ENCODE measurements around the gene VAV2. TPM values are rescaled to one million over a fixed set of nuclear protein-coding genes. Genes with fewer than 3 reads are reported as not detected.

The VAV2 gene
- total and polyA plus RNA-seq, 11 donors, result 3.3 to 9.9 (median 5.3) TPM

GRCh38 chr9:133906218-133906617, 85.9 kb downstream of the VAV2 start:
- no peak for DNase-seq
- Histone ChIP-seq H3K36me3 (no peaks in the 10 kb centered on the region), H3K4me3 (no peak overlapping the region), H3K27me3 (no peaks in the 10 kb centered on the region), H3K4me1 (peaks cover 0 to 6% (median 0%) of the 10 kb centered on the region in 12 donors), H3K27ac (no peak overlapping the region), H3K9me3 (no peaks in the 10 kb centered on the region)
- TF ChIP-seq POLR2A (IDR thresholded peaks at IDR 0.05) (no peak), CTCF (IDR thresholded peaks at IDR 0.05) (no peak)
- ATAC-seq, result no peak
- intact Hi-C loops (cut with DNase I), result no loop called here
- WGBS, 4 donors, result 74 to 81% (median 78%) methylated on average over 10 to 13 of the region's 13 CpGs

- H3K9me3 ChIP-seq, result no peaks in the 10 kb centered on the region
- no peaks in the 10 kb centered on the region for H3K36me3 ChIP-seq
- no peak overlapping the region for H3K4me3 ChIP-seq
- intact Hi-C loops (cut with DNase I), result no loop called here
- peaks cover 0 to 6% (median 0%) of the 10 kb centered on the region in 12 donors for H3K4me1 ChIP-seq
- no peak for TF ChIP-seq CTCF (IDR thresholded peaks at IDR 0.05)
- TF ChIP-seq POLR2A (IDR thresholded peaks at IDR 0.05), result no peak
- no peaks in the 10 kb centered on the region for H3K27me3 ChIP-seq
- H3K27ac ChIP-seq, result no peak overlapping the region
- WGBS, 4 donors, result 83 to 96% (median 95%) methylated on average over 1 to 6 of the region's 6 CpGs
- DNase-seq (no peak), ATAC-seq (no peak)
Observed at GRCh38 chr9:133905493-133905892, 86.6 kb downstream of the VAV2 start.

GRCh38 chr9:133904346-133905090, 87.6 kb downstream of the VAV2 start:
- H3K27ac ChIP-seq, result no peak overlapping the region
- H3K9me3 ChIP-seq, result no peaks in the 10 kb centered on the region
- H3K4me1 ChIP-seq, result peaks cover 0 to 6% (median 0%) of the 10 kb centered on the region in 12 donors
- no peak for ATAC-seq
- 79 to 88% (median 85%) methylated on average over 23 to 29 of the region's 29 CpGs for WGBS, 4 donors
- H3K4me3 ChIP-seq, result no peak overlapping the region
- DNase-seq, result no peak
- no peaks in the 10 kb centered on the region for H3K27me3 ChIP-seq
- intact Hi-C loops (cut with DNase I), result no loop called here
- H3K36me3 ChIP-seq, result no peaks in the 10 kb centered on the region
- TF ChIP-seq CTCF (IDR thresholded peaks at IDR 0.05) (no peak), POLR2A (IDR thresholded peaks at IDR 0.05) (no peak)

- Histone ChIP-seq H3K4me3 (no peak overlapping the region), H3K27me3 (no peaks in the 10 kb centered on the region), H3K4me1 (peaks cover 0 to 8% (median 0%) of the 10 kb centered on the region in 12 donors), H3K36me3 (no peaks in the 10 kb centered on the region), H3K9me3 (no peaks in the 10 kb centered on the region), H3K27ac (no peak overlapping the region)
- intact Hi-C loops (cut with DNase I), result no loop called here
- DNase-seq (no peak), ATAC-seq (no peak)
- WGBS, 4 donors, result 87 to 96% (median 95%) methylated on average over 8 to 18 of the region's 18 CpGs
- no peak for TF ChIP-seq CTCF (IDR thresholded peaks at IDR 0.05)
- TF ChIP-seq POLR2A (IDR thresholded peaks at IDR 0.05), result no peak
Observed at GRCh38 chr9:133901184-133901835, 90.8 kb downstream of the VAV2 start.

Measured in heart left ventricle (tissue), 16 donors.